Gastrocnemius medialis (tissue), 4 donors: ENCODE measurements around the gene STPG4. TPM values are rescaled to one million over a fixed set of nuclear protein-coding genes. Genes with fewer than 3 reads are reported as not detected.
A peak's percentile ranks its signal among the peaks of the same experiment; 100 is the strongest.

Source experiments
- ATAC-seq, 2 donors: fragments of 150-250 bp; one replicate each; pipeline ENCODE4 v1.9.1; 2016
- DNase-seq, 2 donors: peaks; one replicate each; pipeline ENCODE4 v3.0.0-alpha.2; 2019
- H3K27ac ChIP-seq, 4 donors: fragments of 200-600 bp; sonication (generic); 1 replicate in 1 of 4; 2 replicates in 3 of 4; pipeline ENCODE4 v1.5.1; 2016 to 2018; ENCODE audit warnings: mild to moderate bottlenecking in 2 of 4, moderate library complexity in 1 of 4
- H3K27me3 ChIP-seq, 3 donors: fragments of 200-600 bp; sonication (generic) in 2 of 3; 1 replicate in 1 of 3; 2 replicates in 2 of 3; pipeline versions ENCODE4 v1.5.1 to v1.6.0; 2016 to 2019; ENCODE audit warnings: mild to moderate bottlenecking in 1 of 3, moderate library complexity in 1 of 3
- H3K36me3 ChIP-seq, 2 donors: fragments of 200-600 bp; sonication (generic) in 1 of 2; one replicate each; pipeline ENCODE4 v1.5.1; 2017 to 2018
- H3K4me1 ChIP-seq, 2 donors: fragments of 200-600 bp; sonication (generic) in 1 of 2; one replicate each; pipeline ENCODE4 v1.5.1; 2016 to 2017; ENCODE audit warnings: mild to moderate bottlenecking in 2 of 2
- H3K4me3 ChIP-seq, 4 donors: fragments of 200-600 bp; sonication (generic) in 3 of 4; 1 replicate in 1 of 4; 2 replicates in 3 of 4; pipeline ENCODE4 v1.5.1; 2016 to 2019; ENCODE audit warnings: mild to moderate bottlenecking in 2 of 4
- H3K9me3 ChIP-seq, 3 donors: fragments of 200-600 bp; sonication (generic) in 2 of 3; 1 replicate in 1 of 3; 2 replicates in 2 of 3; pipeline ENCODE4 v1.5.1; 2016 to 2019
- POLR2A ChIP-seq, 2 donors: fragments of 450-650 bp; IDR thresholded peaks; one replicate each; pipeline ENCODE4 v1.6.1; 2017; ENCODE audit warnings: antibody characterized with exemption in 2 of 2, mild to moderate bottlenecking in 2 of 2, moderate library complexity in 2 of 2
- in situ Hi-C, 4 donors: fragments of 200-750 bp; cut with MboI; loops; one replicate each; pipeline versions ENCODE4 v1.15.0 to v1.8.0; 2017; ENCODE audit warnings: low sequenced_read_pairs in 4 of 4
- intact Hi-C: fragments of 100-400 bp; cut with DNase I; formaldehyde crosslinking; loops from one replicate; pipeline ENCODE4 v1.15.1; 2023; ENCODE audit warnings: low total_unique reads
- total RNA-seq, 4 donors: library from RNA; depleted of rRNA; stranded (reverse); fragments of >200 nt; gene quantifications; one replicate each; pipeline versions ENCODE4 v1.1.0 to v1.2.3, GENCODE V29; 2016
- TF ChIP-seq, protein P1 (sequence below), 5 experiments: fragments of 450-650 bp in 3 of 5; fragments of 200-600 bp in 2 of 5; sonication (generic) in 2 of 5; IDR thresholded peaks in 4 of 5; conservative IDR thresholded peaks in 1 of 5; 1 replicate in 4 of 5; 2 replicates in 1 of 5; pipeline ENCODE4 v1.5.1; 2016 to 2019; ENCODE audit warnings: antibody characterized with exemption in 5 of 5, mild to moderate bottlenecking in 3 of 5, moderate library complexity in 3 of 5

Gene STPG4
- total RNA-seq, 4 donors from 2014 or later = 0.33 TPM; not detected in 3

DNA sequence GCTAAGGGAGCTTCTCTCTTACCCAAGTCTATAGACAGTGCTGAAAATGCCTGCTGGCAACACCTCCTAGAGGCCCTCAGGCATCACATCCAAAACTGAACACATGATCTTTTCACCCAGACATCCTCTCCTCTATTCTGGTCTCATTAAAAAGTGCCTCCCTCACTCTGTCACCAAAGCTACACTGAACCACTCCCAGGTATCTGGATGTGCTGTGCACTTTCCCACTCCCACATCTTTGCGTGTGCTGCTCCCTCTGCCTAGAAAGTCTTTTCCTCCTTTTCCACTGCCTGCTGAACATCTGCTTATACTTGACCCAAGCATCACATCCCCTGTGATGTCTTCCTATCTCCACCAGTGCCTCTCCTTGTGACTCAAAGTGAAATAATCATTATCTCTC is 26.1 kb upstream of the STPG4 start:
- no peak overlapping the region for H3K27ac ChIP-seq
- TF ChIP-seq, protein P1, sequence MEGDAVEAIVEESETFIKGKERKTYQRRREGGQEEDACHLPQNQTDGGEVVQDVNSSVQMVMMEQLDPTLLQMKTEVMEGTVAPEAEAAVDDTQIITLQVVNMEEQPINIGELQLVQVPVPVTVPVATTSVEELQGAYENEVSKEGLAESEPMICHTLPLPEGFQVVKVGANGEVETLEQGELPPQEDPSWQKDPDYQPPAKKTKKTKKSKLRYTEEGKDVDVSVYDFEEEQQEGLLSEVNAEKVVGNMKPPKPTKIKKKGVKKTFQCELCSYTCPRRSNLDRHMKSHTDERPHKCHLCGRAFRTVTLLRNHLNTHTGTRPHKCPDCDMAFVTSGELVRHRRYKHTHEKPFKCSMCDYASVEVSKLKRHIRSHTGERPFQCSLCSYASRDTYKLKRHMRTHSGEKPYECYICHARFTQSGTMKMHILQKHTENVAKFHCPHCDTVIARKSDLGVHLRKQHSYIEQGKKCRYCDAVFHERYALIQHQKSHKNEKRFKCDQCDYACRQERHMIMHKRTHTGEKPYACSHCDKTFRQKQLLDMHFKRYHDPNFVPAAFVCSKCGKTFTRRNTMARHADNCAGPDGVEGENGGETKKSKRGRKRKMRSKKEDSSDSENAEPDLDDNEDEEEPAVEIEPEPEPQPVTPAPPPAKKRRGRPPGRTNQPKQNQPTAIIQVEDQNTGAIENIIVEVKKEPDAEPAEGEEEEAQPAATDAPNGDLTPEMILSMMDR (IDR thresholded peaks at IDR 0.05 in 4 of 5, conservative IDR thresholded peaks at IDR 0.05 in 1 of 5) = no peak
- TF ChIP-seq POLR2A (IDR thresholded peaks at IDR 0.05) = no peak
- H3K9me3 ChIP-seq = no peaks in the 10 kb centered on the region
- in situ Hi-C loops = no loop called here
- intact Hi-C loops = no loop called here
- no peak overlapping the region for H3K4me3 ChIP-seq
- H3K4me1 ChIP-seq = peaks cover 0 to 5% of the 10 kb centered on the region in 2 donors
- no peaks in the 10 kb centered on the region for H3K36me3 ChIP-seq
- no peak for DNase-seq
- no peaks in the 10 kb centered on the region for H3K27me3 ChIP-seq
- ATAC-seq = no peak

DNA sequence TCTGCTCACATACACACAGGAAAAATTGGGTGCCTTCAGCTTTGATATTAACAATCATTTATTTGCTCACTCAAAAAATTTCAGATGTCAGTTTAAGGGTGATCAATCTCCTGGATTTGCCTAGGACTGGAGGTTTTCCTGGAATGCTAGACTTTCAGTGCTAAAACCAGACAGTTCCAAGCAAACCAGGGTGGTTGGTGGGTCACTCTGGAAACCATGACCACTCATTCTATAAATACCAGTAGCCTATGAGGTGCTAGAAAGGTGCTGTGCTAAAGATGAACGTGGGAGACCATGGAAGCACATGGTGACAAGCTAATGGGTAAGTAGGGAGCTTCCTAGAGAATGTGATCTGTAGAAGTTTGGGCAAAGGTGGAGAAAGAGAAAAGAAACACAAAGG is 25.4 kb upstream of the STPG4 start:
- TF ChIP-seq, protein P1 (IDR thresholded peaks at IDR 0.05 in 4 of 5, conservative IDR thresholded peaks at IDR 0.05 in 1 of 5) = no peak
- no peak for TF ChIP-seq POLR2A (IDR thresholded peaks at IDR 0.05)
- H3K9me3 ChIP-seq = no peaks in the 10 kb centered on the region
- peaks cover 0 to 5% of the 10 kb centered on the region in 2 donors for H3K4me1 ChIP-seq
- intact Hi-C loops = no loop called here
- DNase-seq = no peak
- no peak overlapping the region for H3K27ac ChIP-seq
- H3K36me3 ChIP-seq = no peaks in the 10 kb centered on the region
- no peak for ATAC-seq
- H3K4me3 ChIP-seq = no peak overlapping the region
- no peaks in the 10 kb centered on the region for H3K27me3 ChIP-seq
- in situ Hi-C loops = no loop called here

DNA sequence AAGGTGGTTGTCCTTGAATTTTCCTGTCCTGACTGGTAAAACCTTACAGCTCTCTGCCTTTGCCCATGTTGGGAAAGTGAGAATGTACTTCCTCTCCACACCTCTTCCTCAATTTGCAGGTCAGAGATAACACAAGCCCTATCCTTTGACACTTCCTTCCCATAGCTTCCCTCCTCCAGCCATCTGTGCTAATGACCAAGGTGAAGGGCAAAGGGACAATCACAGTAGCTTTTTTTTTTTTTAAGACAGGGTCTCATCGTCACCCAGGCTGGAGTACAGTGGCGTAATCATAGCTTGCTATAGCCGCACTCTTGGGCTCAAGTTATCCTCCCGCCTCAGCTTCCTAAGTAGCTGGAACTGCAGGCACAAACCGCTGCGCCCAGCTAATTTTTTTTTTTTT is 24.3 kb upstream of the STPG4 start:
- no peaks in the 10 kb centered on the region for H3K27me3 ChIP-seq
- no peak overlapping the region for H3K4me3 ChIP-seq
- no peak for DNase-seq
- TF ChIP-seq, protein P1 (IDR thresholded peaks at IDR 0.05 in 4 of 5, conservative IDR thresholded peaks at IDR 0.05 in 1 of 5) = no peak
- no peak for TF ChIP-seq POLR2A (IDR thresholded peaks at IDR 0.05)
- no peaks in the 10 kb centered on the region for H3K9me3 ChIP-seq
- peaks cover 3 to 9% of the 10 kb centered on the region in 2 donors for H3K4me1 ChIP-seq
- no peak overlapping the region for H3K27ac ChIP-seq
- in situ Hi-C loops (no loop called here), intact Hi-C loops (no loop called here)
- ATAC-seq = no peak
- no peaks in the 10 kb centered on the region for H3K36me3 ChIP-seq

DNA sequence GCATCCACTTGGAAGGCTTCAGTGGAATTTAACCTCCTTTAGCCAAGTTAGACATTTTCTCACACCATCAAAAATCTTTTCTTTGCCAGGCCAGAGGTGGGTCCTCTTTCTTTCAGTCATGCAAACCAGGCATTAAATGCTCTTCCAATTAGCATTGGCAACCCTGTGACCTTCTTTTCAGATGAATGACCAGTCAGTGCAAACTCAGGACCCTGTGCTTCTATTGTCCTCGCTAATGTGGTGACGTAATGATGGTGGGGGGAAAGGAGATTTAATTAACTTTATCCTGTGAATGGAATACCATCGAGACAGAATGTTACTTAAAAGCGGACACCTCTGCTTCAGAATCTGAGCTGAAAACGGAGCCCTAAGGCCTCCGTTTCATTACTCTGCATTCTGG is 23.2 kb upstream of the STPG4 start:
- Histone ChIP-seq H3K9me3 (no peaks in the 10 kb centered on the region), H3K27ac (no peak overlapping the region), H3K36me3 (no peaks in the 10 kb centered on the region), H3K4me1 (peaks cover 14 to 20% of the 10 kb centered on the region in 2 donors), H3K27me3 (no peaks in the 10 kb centered on the region), H3K4me3 (no peak overlapping the region)
- no peak for DNase-seq
- no peak for TF ChIP-seq POLR2A (IDR thresholded peaks at IDR 0.05)
- TF ChIP-seq, protein P1 (IDR thresholded peaks at IDR 0.05 in 4 of 5, conservative IDR thresholded peaks at IDR 0.05 in 1 of 5) = no peak
- in situ Hi-C loops (no loop called here), intact Hi-C loops (no loop called here)
- no peak for ATAC-seq

DNA sequence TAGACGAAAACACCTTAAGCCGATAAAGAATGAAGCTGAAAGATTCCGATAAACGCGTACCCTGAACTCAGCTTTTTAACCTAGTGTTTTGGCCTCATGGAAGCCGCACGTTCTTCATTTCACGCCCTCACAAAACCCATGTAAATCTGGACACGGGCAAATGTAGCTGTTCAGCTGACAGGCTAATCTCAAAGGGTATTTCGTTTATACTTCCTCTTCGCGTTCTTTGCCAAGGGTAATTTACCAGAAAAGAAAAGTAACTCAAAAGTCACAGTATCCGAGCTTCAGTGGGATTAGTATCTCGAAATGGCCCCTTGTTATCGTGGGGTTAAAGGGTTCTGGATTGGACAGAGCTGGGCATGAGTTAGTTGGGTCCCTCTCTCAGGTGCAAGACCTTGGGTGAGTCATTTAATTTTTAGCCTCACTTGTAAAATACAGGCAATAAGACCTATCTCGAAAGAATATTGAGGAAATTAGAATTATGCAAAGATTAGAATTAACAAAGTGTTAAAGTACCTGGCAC is 22.0 kb upstream of the STPG4 start:
- peak overlapping the region; percentile 96 to 100 (median 99) for H3K27ac ChIP-seq
- DNase-seq = no peak
- in situ Hi-C loops (no loop called here), intact Hi-C loops (no loop called here)
- H3K9me3 ChIP-seq = no peaks in the 10 kb centered on the region
- no peaks in the 10 kb centered on the region for H3K36me3 ChIP-seq
- no peaks in the 10 kb centered on the region for H3K27me3 ChIP-seq
- no peak for TF ChIP-seq POLR2A (IDR thresholded peaks at IDR 0.05)
- TF ChIP-seq, protein P1 (IDR thresholded peaks at IDR 0.05 in 4 of 5, conservative IDR thresholded peaks at IDR 0.05 in 1 of 5) = peak in 1 of 5 experiments; percentile 7
- ATAC-seq = peak in 1 of 2 donors; percentile 1
- H3K4me3 ChIP-seq = peak overlapping the region; percentile 80 to 96 (median 90)
- H3K4me1 ChIP-seq = peaks cover 26 to 30% of the 10 kb centered on the region in 2 donors
